ENCODE results near the gene GCN1.

The GCN1 gene

GRCh38 chr12:120116792-120117651 is 77.5 kb downstream of the GCN1 start:
- TF ChIP-seq POLR2A (IDR thresholded peaks at IDR 0.05; ENCODE audit: extremely low read depth, insufficient read length) (peak; percentile 95), CTCF (IDR thresholded peaks at IDR 0.05; ENCODE audit: low read depth, low read length) (no peak), MAX (IDR thresholded peaks at IDR 0.05; ENCODE audit: low read depth, low read length) (peak; percentile 80), MYC (IDR thresholded peaks at IDR 0.05; ENCODE audit: low read depth, low read length) (peak; percentile 75)
- DNase-seq (ENCODE audit: low read depth), result peak; percentile 97
- H3K4me3 ChIP-seq (ENCODE audit: low read depth, low read length), result peak overlapping the region; percentile 84

GRCh38 chr12:120116441-120116791 is 78.1 kb downstream of the GCN1 start, which contains the start of gene RAB35:
RAB35 (minus strand) TSS chr12:120116753; CDS start chr12:120116650, 103 bp downstream.
- no peak for DNase-seq (ENCODE audit: low read depth)
- peak within 1 kb of the TSS; percentile 84 for H3K4me3 ChIP-seq (ENCODE audit: low read depth, low read length)
- no peak for TF ChIP-seq POLR2A (IDR thresholded peaks at IDR 0.05; ENCODE audit: extremely low read depth, insufficient read length)
- TF ChIP-seq CTCF (IDR thresholded peaks at IDR 0.05; ENCODE audit: low read depth, low read length), result no peak
- no peak for TF ChIP-seq MAX (IDR thresholded peaks at IDR 0.05; ENCODE audit: low read depth, low read length)
- no peak for TF ChIP-seq MYC (IDR thresholded peaks at IDR 0.05; ENCODE audit: low read depth, low read length)

GRCh38 chr12:120115692-120116440 is 78.6 kb downstream of the GCN1 start:
- TF ChIP-seq MAX (IDR thresholded peaks at IDR 0.05; ENCODE audit: low read depth, low read length) (peak; percentile 67; the same call in 1 of the 2 replicates), POLR2A (IDR thresholded peaks at IDR 0.05; ENCODE audit: extremely low read depth, insufficient read length) (no peak)
- DNase-seq (ENCODE audit: low read depth), result peak; percentile 74

GRCh38 chr12:120115066-120115465 is 79.4 kb downstream of the GCN1 start:
- DNase-seq (ENCODE audit: low read depth), result no peak
- peak overlapping the region; percentile 81 for H3K4me3 ChIP-seq (ENCODE audit: low read depth, low read length)
- TF ChIP-seq CTCF (IDR thresholded peaks at IDR 0.05; ENCODE audit: low read depth, low read length) (no peak), MYC (IDR thresholded peaks at IDR 0.05; ENCODE audit: low read depth, low read length) (no peak), MAX (IDR thresholded peaks at IDR 0.05; ENCODE audit: low read depth, low read length) (no peak), POLR2A (IDR thresholded peaks at IDR 0.05; ENCODE audit: extremely low read depth, insufficient read length) (no peak)

More at GRCh38 chr12:120115692-120116440, 78.6 kb downstream of the GCN1 start:
- H3K4me3 ChIP-seq (ENCODE audit: low read depth, low read length), result peak overlapping the region; percentile 81

GRCh38 chr12:120110550-120111501 is 83.7 kb downstream of the GCN1 start:
- H3K4me3 ChIP-seq (ENCODE audit: low read depth, low read length), result peak overlapping the region; percentile 45
- TF ChIP-seq MYC (IDR thresholded peaks at IDR 0.05; ENCODE audit: low read depth, low read length) (no peak), CTCF (IDR thresholded peaks at IDR 0.05; ENCODE audit: low read depth, low read length) (no peak), MAX (IDR thresholded peaks at IDR 0.05; ENCODE audit: low read depth, low read length) (no peak; the same call in 1 of the 2 replicates), POLR2A (IDR thresholded peaks at IDR 0.05; ENCODE audit: extremely low read depth, insufficient read length) (no peak)
- DNase-seq (ENCODE audit: low read depth), result peak; percentile 98

All from NB4 (cell line).